IMR-90 (cell line): ENCODE data around the gene DGKG. TPM values are rescaled to one million over a fixed set of nuclear protein-coding genes. Genes with fewer than 3 reads are reported as not detected.

Experiments used
- ATAC-seq: fragments of 200-7000 bp; cut with Tn5 transposase; 2 replicates; pipeline ENCODE4 v1.9.1; 2020; ENCODE audit warnings: low read depth, mild to moderate bottlenecking, moderate library complexity
- BruUV-seq: library from RNA; stranded (reverse); fragments of 400-500 nt; replicated peaks from 2 replicates; lab custom pipeline; 2021; lab: Mats Ljungman, UMichigan
- CTCF ChIA-PET: fragments of 300-600 bp; formaldehyde crosslinking; extraction: SDS; loops from one replicate; lab custom pipeline; 2021; ENCODE audit warnings: antibody characterized with exemption; lab: Yijun Ruan, JAX
- POLR2A ChIA-PET: fragments of 300-600 bp; sonication (Branson Sonifier 250); formaldehyde crosslinking; loops from one replicate; lab custom pipeline; 2022; ENCODE audit warnings: antibody characterized with exemption; ENCODE audit not compliant: unreplicated experiment; lab: Charles Lee
- DNase-seq: peaks from one replicate; pipeline ENCODE4 v3.0.0; 2013
- H2AFZ ChIP-seq: replicated peaks from 2 replicates; pipeline ENCODE3; 2013; ENCODE audit warnings: low read length, mild to moderate bottlenecking; ENCODE audit not compliant: poor library complexity
- H2AK5ac ChIP-seq: 2 replicates; pipeline ENCODE4 v1.6.1; 2013; ENCODE audit warnings: low read depth, low read length, inconsistent platforms
- H2AK9ac ChIP-seq: replicated peaks from 2 replicates; pipeline ENCODE3; 2013; ENCODE audit warnings: mild to moderate bottlenecking, low read depth, low read length, moderate library complexity; ENCODE audit not compliant: poor library complexity
- H2BK120ac ChIP-seq: 2 replicates; pipeline ENCODE4 v1.6.1; 2013; ENCODE audit warnings: low read depth, low read length, inconsistent platforms
- H2BK15ac ChIP-seq: 3 replicates; pipeline ENCODE4 v1.6.1; 2013; ENCODE audit warnings: low read depth, low read length, inconsistent platforms
- H2BK20ac ChIP-seq: 2 replicates; pipeline ENCODE4 v1.6.1; 2013; ENCODE audit warnings: low read depth, mild to moderate bottlenecking, inconsistent platforms, low read length, moderate library complexity
- H2BK5ac ChIP-seq: 2 replicates; pipeline ENCODE4 v1.6.1; 2013; ENCODE audit warnings: mild to moderate bottlenecking, low read depth, low read length, inconsistent platforms; ENCODE audit not compliant: poor library complexity, severe bottlenecking
- H3K14ac ChIP-seq: replicated peaks from 2 replicates; pipeline ENCODE4 v1.6.1; 2013; ENCODE audit warnings: low read depth, low read length, inconsistent platforms
- H3K18ac ChIP-seq: 2 replicates; pipeline ENCODE4 v1.6.1; 2013; ENCODE audit warnings: low read depth, low read length, control low read depth
- H3K23ac ChIP-seq: 2 replicates; pipeline ENCODE4 v1.6.1; 2013; ENCODE audit warnings: low read depth, low read length, inconsistent platforms
- H3K27ac ChIP-seq: 2 replicates; pipeline ENCODE4 v1.5.1; 2013; ENCODE audit warnings: mild to moderate bottlenecking, control low read depth, low read length; ENCODE audit not compliant: insufficient read depth
- H3K27me3 ChIP-seq: 2 replicates; pipeline ENCODE4 v1.6.1; 2013; ENCODE audit warnings: low read length; ENCODE audit not compliant: control insufficient read depth, insufficient read depth
- H3K36me3 ChIP-seq: 2 replicates; pipeline ENCODE4 v1.6.1; 2013; ENCODE audit warnings: low read length, mixed read lengths; ENCODE audit not compliant: control insufficient read depth, insufficient read depth
- H3K4ac ChIP-seq: 2 replicates; pipeline ENCODE4 v1.6.1; 2013; ENCODE audit warnings: low read depth, low read length, inconsistent platforms
- H3K4me1 ChIP-seq: 2 replicates; pipeline ENCODE4 v1.6.1; 2013; ENCODE audit warnings: low read length, mixed read lengths; ENCODE audit not compliant: control insufficient read depth, insufficient read depth
- H3K4me2 ChIP-seq: 2 replicates; pipeline ENCODE4 v1.6.1; 2013; ENCODE audit warnings: low read depth, mild to moderate bottlenecking, control low read depth, low read length, moderate library complexity
- H3K4me3 ChIP-seq: 2 replicates; pipeline ENCODE4 v1.5.1; 2013; ENCODE audit warnings: low read depth, mild to moderate bottlenecking, control low read depth, low read length, moderate library complexity; ENCODE audit not compliant: insufficient read depth
- H3K56ac ChIP-seq: 2 replicates; pipeline ENCODE4 v1.6.1; 2013; ENCODE audit warnings: low read length, inconsistent platforms; ENCODE audit not compliant: insufficient read depth; ENCODE audit errors: extremely low read depth
- H3K79me1 ChIP-seq, 2 experiments: 2 replicates each; pipeline ENCODE4 v1.6.1; 2013; ENCODE audit warnings: low read length in 2 of 2, inconsistent platforms in 1 of 2, low read depth in 1 of 2
- H3K9ac ChIP-seq: 2 replicates; pipeline ENCODE4 v1.6.1; 2013; ENCODE audit warnings: low read depth, low read length, control low read depth
- H3K9me1 ChIP-seq: 2 replicates; pipeline ENCODE4 v1.6.1; 2013; ENCODE audit warnings: low read length, inconsistent platforms; ENCODE audit not compliant: insufficient read depth
- H3K9me3 ChIP-seq: 2 replicates; pipeline ENCODE4 v1.6.1; 2013; ENCODE audit warnings: low read length; ENCODE audit not compliant: control insufficient read depth, insufficient read depth
- H4K20me1 ChIP-seq: 2 replicates; pipeline ENCODE4 v1.6.1; 2013; ENCODE audit warnings: low read length, inconsistent platforms; ENCODE audit not compliant: insufficient read depth
- H4K5ac ChIP-seq: 2 replicates; pipeline ENCODE4 v1.6.1; 2013; ENCODE audit warnings: mild to moderate bottlenecking, low read depth, low read length, control low read depth
- H4K8ac ChIP-seq, 2 experiments: 2 replicates each; pipeline ENCODE4 v1.6.1; 2013; ENCODE audit warnings: low read depth in 2 of 2, low read length in 2 of 2, control low read depth in 1 of 2, inconsistent platforms in 1 of 2
- H4K91ac ChIP-seq: 2 replicates; pipeline ENCODE4 v1.6.1; 2013; ENCODE audit warnings: low read depth, low read length, inconsistent platforms; ENCODE audit not compliant: insufficient read depth
- BHLHE40 ChIP-seq: fragments of 150-350 bp; IDR thresholded peaks from 2 replicates; pipeline ENCODE4 v1.6.1; 2016; ENCODE audit warnings: mild to moderate bottlenecking, low read depth, low read length
- CEBPB ChIP-seq: IDR thresholded peaks from 2 replicates; pipeline ENCODE4 v1.6.1; 2012; ENCODE audit warnings: low read depth, low read length, improper control_type of control experiment
- CTCF ChIP-seq: conservative IDR thresholded peaks from 2 replicates; pipeline ENCODE4 v1.5.1; 2012; ENCODE audit warnings: mild to moderate bottlenecking, low read depth, low read length, improper control_type of control experiment
- ELK1 ChIP-seq: fragments of 150-350 bp; IDR thresholded peaks from 2 replicates; pipeline ENCODE4 v1.6.1; 2016; ENCODE audit warnings: low read depth, mild to moderate bottlenecking, low read length, moderate library complexity, borderline replicate concordance
- FOS ChIP-seq: fragments of 150-350 bp; IDR thresholded peaks from 2 replicates; pipeline ENCODE4 v1.6.1; 2016; ENCODE audit warnings: low read depth, low read length
- MAFK ChIP-seq: IDR thresholded peaks from 2 replicates; pipeline ENCODE4 v1.6.1; 2012; ENCODE audit warnings: low read depth, low read length, improper control_type of control experiment
- MAZ ChIP-seq: IDR thresholded peaks from 2 replicates; pipeline ENCODE4 v1.6.1; 2012; ENCODE audit warnings: low read depth, mild to moderate bottlenecking, low read length, improper control_type of control experiment, moderate library complexity, borderline replicate concordance
- MXI1 ChIP-seq: IDR thresholded peaks from 2 replicates; pipeline ENCODE4 v1.6.1; 2012; ENCODE audit warnings: low read depth, mild to moderate bottlenecking, low read length, moderate library complexity, borderline replicate concordance
- NFE2L2 ChIP-seq: fragments of 150-350 bp; IDR thresholded peaks from 2 replicates; pipeline ENCODE4 v1.6.1; 2016; ENCODE audit warnings: low read depth, mild to moderate bottlenecking, low read length
- POLR2A ChIP-seq: IDR thresholded peaks from 2 replicates; pipeline ENCODE4 v1.6.1; 2012; ENCODE audit warnings: mild to moderate bottlenecking, low read depth, low read length
- RAD21 ChIP-seq: IDR thresholded peaks from 2 replicates; pipeline ENCODE4 v1.6.1; 2012; ENCODE audit warnings: low read length, improper control_type of control experiment
- RCOR1 ChIP-seq: IDR thresholded peaks from 2 replicates; pipeline ENCODE4 v1.6.1; 2012; ENCODE audit warnings: mild to moderate bottlenecking, low read length, improper control_type of control experiment; ENCODE audit not compliant: insufficient replicate concordance
- RFX5 ChIP-seq: IDR thresholded peaks from 2 replicates; pipeline ENCODE4 v1.8.0; 2012; ENCODE audit warnings: low read depth, mild to moderate bottlenecking, low read length, moderate library complexity
- SMC3 ChIP-seq: fragments of 150-350 bp; IDR thresholded peaks from 2 replicates; pipeline ENCODE4 v1.6.1; 2016; ENCODE audit warnings: low read depth, mild to moderate bottlenecking, antibody characterized with exemption, low read length, moderate library complexity
- WGBS, 2 experiments: methylation state at CpG; one replicate each; pipeline versions ENCODE4 v1.1.5 to v1.1.7; 2013; ENCODE audit warnings: missing lambda C conversion rate in 2 of 2; ENCODE audit not compliant: insufficient read length in 1 of 2; ENCODE audit errors: extremely low coverage in 2 of 2; 5-methylcytosine and 5-hydroxymethylcytosine counted together
- dilution Hi-C: fragments of 300-500 bp; cut with HindIII; formaldehyde crosslinking; loops from one replicate; pipeline ENCODE4 v1.14.3; 2018; ENCODE audit warnings: low sequenced_read_pairs; ENCODE audit not compliant: unreplicated experiment
- in situ Hi-C: fragments of 300-500 bp; cut with MboI; formaldehyde crosslinking; loops from 3 replicates; pipeline ENCODE4 v1.14.3; 2019; ENCODE audit warnings: low sequenced_read_pairs, inconsistent platforms, mixed read lengths
- intact Hi-C: fragments of 100-400 bp; cut with micrococcal nuclease; formaldehyde crosslinking; loops from 2 replicates; pipeline ENCODE4 v1.10.0; 2022
- polyA plus RNA-seq, 3 experiments: library from polyadenylated mRNA; depleted of rRNA; stranded (reverse); fragments of >200 nt; gene quantifications; 2 replicates each; pipeline ENCODE4 v1.2.3, GENCODE V29; 2012; ENCODE audit warnings: low replicate concordance in 1 of 3
- total RNA-seq: library from RNA; depleted of rRNA; stranded (reverse); fragments of >200 nt; gene quantifications from 2 replicates; pipeline ENCODE4 v1.2.3, GENCODE V29; 2012

DGKG gene
- total and polyA plus RNA-seq, 2 of the 4 experiments (the other 2 are of a cell fraction), result 1.2 to 4.1 TPM

GRCh38 chr3:186184021-186184420 is 178.0 kb downstream of the DGKG start:
- no peak overlapping the region for H2BK5ac ChIP-seq
- TF ChIP-seq SMC3, result no peak
- TF ChIP-seq MXI1, result no peak
- no peak for TF ChIP-seq NFE2L2
- TF ChIP-seq FOS, result no peak
- TF ChIP-seq RAD21, result no peak
- TF ChIP-seq MAFK, result no peak
- no peak for TF ChIP-seq BHLHE40
- TF ChIP-seq RCOR1, result no peak
- no peak for TF ChIP-seq RFX5
- TF ChIP-seq CTCF, result no peak
- no peak for TF ChIP-seq MAZ
- no peak for TF ChIP-seq ELK1
- TF ChIP-seq CEBPB, result no peak
- no peak for TF ChIP-seq POLR2A
- POLR2A ChIA-PET, result no interaction called here

More at GRCh38 chr3:186184021-186184420, 178.0 kb downstream of the DGKG start:
- H4K8ac ChIP-seq, result no peak overlapping the region
- no peaks in the 10 kb centered on the region for H3K79me1 ChIP-seq
- intact Hi-C loops, result no loop called here
- H3K56ac ChIP-seq, result no peak overlapping the region
- H2BK15ac ChIP-seq, result no peak overlapping the region
- no peaks in the 10 kb centered on the region for H4K20me1 ChIP-seq
- ATAC-seq (no peak), DNase-seq (no peak)
- peaks cover 26% of the 10 kb centered on the region for H3K27me3 ChIP-seq
- dilution Hi-C loops, result no loop called here
- H3K9ac ChIP-seq, result no peak overlapping the region
- no peak overlapping the region for H2AFZ ChIP-seq
- CTCF ChIA-PET, result no interaction called here
- H2AK9ac ChIP-seq, result no peak overlapping the region
- H3K4me3 ChIP-seq, result no peak overlapping the region
- in situ Hi-C loops, result no loop called here
- H3K23ac ChIP-seq, result no peak overlapping the region
- H2BK20ac ChIP-seq, result no peak overlapping the region
- no peak overlapping the region for H3K4ac ChIP-seq
- H3K4me1 ChIP-seq, result no peaks in the 10 kb centered on the region
- no CpG with 5 or more reads among the region's 2 CpGs for WGBS, 2 experiments
- H4K91ac ChIP-seq, result no peak overlapping the region
- H3K9me3 ChIP-seq, result no peaks in the 10 kb centered on the region
- no peak overlapping the region for H2BK120ac ChIP-seq
- no peak overlapping the region for H3K4me2 ChIP-seq
- H3K36me3 ChIP-seq, result no peaks in the 10 kb centered on the region
- H4K5ac ChIP-seq, result no peak overlapping the region
- H3K27ac ChIP-seq, result no peak overlapping the region
- no TSS peak for BruUV-seq
- H3K18ac ChIP-seq, result no peak overlapping the region
- H3K14ac ChIP-seq, result no peak overlapping the region
- no peak overlapping the region for H2AK5ac ChIP-seq
- H3K9me1 ChIP-seq, result no peaks in the 10 kb centered on the region
